CD4-positive, alpha-beta T cell treated with Interleukin-15 for 4 hours (primary cell): ENCODE results near the gene GNAS-AS1.

Experiments
- DNase-seq: peaks from one replicate; pipeline ENCODE4 v3.0.0-alpha.2; 2020; ENCODE audit warnings: low spot score

The GNAS-AS1 gene

DNA sequence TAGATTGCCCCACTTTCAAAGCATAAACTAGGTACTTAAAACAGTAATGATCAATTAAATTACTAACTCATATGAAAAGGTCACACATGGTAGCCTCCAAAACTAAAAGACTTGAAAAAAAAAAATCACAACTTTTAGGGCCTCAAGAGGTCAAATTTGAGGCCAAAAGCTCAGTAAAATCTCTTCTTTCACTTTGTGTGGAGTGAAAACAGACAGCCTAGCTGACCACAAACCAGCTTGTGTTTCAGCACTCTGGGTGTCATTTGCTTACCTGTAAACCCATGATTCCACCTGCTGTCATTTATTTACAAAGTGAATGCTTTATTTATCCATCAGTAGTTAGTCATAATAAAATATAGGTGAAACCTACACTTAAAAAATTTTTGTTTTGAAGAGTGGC, 35.8 kb upstream of the GNAS-AS1 start:
- DNase-seq = no peak

DNA sequence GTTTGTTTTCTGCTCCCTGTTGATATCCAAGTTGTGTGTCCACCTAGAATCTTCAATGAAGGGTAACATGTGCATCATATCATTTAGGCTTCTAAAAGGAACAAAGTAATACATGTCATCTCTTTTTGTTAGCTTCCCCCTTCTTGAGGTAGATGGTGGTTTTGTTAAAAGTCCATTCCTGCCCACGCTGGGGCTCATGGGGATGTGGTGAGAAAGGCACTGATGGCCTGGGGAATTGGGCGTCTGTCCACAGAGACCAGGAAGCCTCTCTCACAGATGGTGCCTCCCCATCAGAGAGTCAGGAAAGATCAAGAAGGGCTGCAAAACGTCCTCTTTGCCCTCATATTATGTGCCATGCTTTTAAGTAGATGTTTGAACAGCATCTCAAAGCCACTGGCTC, 34.3 kb upstream of the GNAS-AS1 start:
- DNase-seq = no peak

DNA sequence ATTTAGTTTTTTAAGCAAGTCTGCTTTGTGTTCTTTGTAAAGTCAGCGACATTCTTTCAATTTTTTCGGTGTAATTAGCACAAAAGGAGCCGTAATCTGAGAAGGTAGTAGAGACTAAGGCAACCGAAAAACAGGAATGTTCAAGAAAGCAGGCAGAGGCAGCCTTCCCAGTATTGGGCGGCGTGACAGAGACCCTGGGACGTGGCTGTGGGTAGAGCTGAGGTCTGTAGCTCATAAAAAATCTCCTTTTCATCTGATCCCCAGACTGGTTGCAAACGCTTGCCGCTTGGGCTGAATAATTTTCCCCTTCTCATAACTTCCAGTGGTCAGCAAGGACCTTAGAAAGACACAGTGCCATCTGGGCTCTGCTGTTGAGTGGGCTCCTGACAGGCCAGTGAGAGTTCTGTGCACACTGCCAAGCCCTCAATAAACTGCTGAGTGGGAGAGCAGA, 32.6 kb upstream of the GNAS-AS1 start:
- no peak for DNase-seq

DNA sequence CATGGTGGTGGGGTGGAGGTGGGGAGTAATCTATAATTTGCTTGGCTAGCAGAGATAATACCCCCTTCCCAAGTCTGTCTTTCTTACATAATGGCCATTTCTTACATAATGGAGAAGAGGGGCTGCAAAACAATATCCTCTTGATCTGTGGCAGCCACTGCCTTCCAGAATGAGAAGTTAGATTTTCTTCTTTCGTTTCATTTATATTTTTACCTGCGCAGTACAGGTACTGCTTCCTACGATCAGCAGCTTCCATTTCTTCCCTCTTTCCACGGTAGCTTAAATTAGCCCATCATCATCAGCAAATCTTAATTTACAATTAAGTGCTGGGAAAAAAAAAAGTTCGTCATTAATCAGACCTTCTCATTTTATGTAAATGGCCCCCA, 32.0 kb upstream of the GNAS-AS1 start:
- DNase-seq = no peak

DNA sequence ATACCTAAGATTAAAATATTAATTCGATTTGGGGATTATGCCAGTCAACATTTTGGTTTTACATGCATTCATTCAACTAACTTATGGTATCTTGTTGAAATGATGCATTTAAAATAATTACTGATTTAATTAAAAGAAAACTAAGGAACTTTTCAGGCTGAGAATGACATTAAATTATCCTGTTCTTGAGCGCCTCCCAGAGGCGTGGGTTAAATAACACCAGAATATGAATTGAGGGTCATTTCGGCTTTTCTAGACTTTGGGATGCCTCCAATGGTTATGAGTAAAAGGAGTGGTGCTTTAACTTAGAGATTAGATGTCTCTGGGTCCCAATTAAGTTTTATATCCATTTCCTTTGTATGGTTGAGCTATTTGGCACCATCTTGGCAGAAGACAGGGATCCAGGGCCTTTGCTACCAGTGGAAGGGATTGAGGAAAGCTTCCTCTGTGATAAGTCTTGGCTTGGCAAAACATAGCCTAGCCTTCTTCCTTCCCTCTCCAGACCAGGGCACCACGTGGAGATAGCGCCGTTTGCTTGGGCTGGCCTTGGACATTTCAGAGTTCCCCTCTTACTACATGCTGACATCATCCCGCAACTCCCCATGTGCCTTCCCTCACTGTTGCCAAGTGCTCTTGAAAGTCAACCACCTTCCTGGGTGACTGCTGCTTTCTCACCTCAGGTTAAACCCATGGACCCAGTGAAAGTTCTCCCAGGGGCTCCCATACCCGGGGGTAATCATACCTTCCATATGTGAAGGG, 30.5 kb upstream of the GNAS-AS1 start:
- DNase-seq = no peak

DNA sequence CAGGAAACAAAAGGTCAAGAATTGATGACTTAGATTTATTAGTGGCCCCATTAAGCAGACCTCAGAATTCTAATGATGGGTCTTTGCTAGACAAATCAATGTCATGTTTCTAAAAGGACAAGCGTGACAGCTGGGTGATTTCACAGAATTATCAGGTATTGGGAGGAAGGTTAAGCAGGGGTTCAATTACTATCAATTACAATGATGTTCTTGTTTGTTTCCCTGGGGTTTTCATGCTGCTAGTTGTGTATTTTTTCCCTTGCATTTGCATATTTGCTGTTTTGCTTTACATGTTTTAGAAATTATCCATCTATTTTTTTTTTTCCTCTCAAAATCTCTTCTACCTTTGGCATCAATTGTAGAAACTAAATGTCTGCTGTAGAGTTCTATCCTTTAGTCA, 29.7 kb upstream of the GNAS-AS1 start:
- DNase-seq = no peak

DNA sequence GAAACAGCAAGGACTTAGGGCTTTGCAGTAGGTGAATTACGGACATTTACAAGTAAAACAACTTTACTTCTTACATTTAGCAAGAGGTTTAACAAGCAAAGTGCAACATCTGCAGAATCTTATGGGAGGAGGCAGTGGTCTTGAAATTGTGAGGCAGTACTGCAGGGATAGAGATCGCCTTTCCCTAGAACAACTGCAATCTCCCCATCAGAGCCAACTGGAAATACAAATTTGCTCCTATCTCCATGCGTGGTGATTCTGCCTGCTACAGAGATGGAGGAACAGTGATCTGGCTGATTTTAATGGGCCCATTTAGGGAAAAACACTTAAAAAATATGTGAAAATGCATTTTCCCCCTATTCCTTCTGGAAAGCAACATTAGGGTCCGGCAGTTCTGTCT, 27.7 kb upstream of the GNAS-AS1 start:
- no peak for DNase-seq

DNA sequence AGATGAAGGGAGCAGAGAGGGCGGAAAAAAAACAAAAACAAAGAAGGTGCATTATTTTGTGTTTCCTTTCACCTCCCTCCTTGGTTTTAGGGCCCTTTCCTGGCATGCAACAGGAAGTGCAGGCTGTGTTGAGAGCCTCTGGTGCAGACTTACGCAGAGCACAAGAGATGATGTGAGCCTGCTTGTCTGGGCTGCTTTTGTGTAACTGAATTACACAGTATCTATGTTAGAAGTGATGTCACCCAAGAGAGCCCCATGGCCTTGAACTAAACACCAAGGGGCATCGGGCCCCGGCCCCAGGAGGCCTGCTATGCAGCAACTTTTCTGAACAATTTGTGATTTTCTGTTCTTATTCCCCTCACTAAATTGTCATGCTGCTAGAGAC, 27.3 kb upstream of the GNAS-AS1 start:
- no peak for DNase-seq

DNA sequence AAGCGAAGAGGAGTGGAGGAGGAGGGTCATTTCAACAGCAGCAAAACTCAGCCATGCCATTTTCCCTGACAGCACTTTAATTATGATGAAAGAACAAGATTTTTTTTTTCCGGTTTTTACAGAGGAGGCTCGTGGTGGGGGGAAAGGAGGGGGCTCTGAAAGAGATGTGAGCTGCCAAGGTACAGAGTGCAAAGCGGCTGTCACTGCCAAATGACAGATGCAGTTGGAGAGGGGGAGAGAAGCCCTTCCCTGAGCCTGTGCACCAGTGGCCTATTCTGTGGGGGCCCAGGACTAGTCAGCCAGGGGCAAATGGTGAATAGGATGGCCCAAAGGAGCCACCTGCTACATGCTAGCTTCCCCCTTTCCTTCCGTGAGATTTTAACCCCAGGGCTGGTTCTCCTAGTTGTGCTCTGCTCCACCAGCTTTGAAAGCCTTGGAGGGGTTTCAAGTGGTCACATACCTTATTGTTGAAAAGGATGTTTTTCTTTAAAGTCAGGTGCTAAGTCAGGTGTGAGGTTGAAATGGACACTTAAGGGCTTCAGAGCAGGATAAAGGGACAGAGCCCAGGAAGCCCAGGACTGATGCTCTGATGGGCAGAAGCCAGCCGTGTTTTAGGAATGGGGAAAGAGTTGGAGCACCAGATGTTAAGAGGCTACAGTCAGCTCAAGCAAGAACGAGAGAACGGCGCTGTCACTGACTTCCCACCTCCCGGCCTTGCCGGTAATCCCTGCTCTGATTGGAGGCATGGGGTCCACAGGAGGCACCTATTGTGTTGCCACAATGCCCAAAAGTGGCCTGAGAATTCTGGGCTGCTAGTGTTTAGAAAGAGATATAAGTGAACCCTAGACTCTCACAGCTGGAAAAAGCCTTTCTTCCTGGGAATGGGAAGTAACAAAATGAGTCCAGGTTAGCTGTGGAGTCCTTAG, 26.6 kb upstream of the GNAS-AS1 start:
- no peak for DNase-seq

DNA sequence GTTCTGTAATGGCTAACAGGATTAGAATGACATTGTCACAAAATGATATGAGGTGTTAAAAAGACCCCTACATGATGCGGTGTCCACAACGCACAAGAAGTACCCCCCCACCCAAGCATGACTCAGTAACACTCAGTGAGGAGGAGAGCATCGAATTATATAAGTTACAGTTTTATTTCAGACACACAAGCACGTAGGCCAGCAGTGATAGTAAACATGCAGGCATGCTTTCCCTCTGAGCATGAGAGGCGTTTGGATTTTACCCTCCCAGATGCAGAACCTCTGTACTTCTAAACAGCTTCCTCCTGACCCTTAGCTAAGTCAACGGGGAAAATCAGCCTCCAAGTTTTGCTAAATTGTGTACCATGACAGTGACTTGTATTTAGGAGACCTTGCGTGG, 25.7 kb upstream of the GNAS-AS1 start:
- DNase-seq = no peak

DNA sequence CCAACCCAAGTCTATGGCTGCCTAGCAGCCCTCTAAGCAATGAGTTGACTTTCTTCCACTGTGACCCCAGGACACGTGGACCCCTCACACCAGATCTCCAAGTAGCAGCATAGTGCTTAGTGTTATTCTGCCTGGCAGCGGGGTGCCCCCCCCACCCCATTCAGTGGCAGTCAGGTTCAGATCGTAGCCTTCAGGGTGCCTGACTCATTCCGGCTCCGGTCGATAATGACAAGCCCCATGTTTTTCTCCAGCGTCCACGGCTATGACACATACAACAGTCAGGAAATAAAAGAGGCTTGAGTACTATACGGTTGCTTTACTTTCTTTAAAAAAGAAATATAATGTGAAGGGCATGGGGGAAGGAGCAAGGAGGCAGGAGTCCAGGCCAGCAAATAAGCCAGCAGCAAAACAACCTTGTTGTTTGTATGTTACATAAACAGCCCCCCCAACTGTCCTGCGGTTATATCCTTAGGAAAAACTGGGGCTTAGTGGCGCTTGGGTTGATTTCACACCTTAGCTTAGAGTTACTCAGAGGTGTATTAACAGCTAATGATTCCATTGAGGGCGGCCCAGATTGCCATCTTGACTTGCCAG, 24.9 kb upstream of the GNAS-AS1 start:
- no peak for DNase-seq

DNA sequence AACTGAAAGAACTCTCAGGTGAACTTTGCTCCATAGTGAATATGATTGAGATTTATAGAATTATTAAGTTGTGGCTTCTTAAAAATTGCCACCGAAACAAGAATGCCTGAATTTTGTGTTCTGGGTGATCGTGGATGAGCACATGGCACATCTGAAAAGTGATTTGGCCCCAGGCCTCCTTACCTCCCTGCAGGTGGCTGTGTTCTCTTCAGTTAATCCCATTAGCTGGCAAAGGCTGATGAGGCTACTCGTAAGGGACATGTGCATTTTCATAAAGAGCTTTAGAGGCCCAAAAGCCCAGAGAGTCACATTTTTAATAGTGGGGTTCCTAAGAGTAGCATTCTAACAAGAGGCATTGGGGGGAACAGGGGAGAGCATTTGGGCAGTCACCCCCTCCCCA, 24.4 kb upstream of the GNAS-AS1 start:
- no peak for DNase-seq

DNA sequence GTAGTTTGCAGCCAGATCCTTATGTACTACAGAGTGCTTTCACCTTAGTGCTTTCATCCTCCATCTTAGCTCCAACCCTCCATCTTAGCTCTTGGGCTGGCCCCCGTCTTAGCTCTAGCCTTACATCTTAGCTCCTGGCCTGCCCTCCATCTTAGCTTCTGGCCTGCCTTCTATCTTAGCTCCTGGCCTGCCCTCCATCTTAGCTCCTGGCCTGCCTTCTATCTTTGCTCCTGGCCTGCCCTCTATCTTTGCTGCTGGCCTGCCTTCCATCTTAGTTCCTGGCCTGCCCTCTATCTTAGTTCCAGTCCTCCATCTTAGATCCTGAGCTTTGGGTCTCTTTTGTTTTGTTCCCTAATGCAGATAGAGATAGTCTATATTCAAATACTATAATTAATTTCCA, 23.8 kb upstream of the GNAS-AS1 start:
- DNase-seq = no peak

DNA sequence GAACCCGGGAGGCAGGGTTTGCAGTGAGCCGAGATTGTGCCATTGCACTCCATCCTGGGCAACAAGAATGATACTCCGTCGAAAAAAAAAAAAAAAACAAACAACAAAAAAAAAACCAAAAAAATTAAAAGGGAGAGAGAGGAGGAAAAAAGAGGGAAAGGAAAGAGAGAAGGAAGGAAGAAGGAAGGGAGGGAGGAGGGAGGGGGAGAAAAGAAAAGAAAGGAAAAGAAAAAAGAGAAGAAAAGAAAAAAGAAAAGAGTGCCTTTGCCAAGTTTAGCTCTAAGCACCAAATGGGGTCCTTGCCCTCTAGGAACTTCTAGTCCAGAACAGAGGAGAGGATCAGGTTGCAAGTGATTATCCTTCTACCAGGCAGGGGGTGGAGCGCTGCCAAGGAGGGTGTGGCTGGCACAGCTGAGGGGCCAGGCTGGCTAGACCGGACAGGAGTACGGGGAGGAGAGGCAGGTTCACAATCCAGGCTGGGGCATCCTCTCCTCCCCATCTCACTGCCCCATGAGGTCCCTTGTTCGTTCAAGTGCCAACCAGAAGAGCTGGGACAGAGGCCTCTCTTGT, 20.9 kb upstream of the GNAS-AS1 start:
- DNase-seq = no peak

DNA sequence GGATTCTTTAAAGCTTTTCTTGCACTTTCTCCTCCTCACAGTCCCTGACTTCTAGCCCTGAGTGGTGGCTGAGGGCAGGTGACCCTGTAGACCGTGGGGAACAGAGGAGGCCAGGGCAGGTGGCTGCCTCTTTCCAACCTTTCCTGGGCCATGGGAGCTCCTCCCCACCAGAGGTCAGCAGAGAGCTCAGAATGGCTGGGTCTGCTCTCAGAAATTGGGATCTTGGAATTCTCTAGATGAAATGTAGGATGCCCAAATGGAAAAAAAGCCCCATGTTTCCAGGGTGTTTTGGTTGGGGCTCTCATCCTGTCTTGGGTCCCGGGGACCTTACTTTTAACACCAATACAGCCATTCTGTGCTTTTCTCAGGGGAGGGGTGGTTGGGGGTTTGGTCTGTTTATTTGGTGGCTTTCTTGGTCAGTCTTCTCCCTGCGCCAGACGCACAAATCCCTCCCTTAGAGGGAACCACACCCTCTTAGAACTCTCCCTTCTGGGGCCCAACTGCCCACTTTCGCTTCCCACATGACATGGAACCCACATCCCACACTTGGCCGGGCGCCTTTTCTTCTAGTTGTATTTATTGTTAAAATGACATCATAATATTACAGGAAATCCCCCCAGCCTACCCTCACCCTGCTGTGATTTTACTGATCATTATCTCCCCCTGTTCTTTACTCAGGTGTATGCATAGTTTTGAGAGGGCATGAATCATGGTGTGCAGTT, 19.8 kb upstream of the GNAS-AS1 start:
- peak; percentile 59 for DNase-seq

DNA sequence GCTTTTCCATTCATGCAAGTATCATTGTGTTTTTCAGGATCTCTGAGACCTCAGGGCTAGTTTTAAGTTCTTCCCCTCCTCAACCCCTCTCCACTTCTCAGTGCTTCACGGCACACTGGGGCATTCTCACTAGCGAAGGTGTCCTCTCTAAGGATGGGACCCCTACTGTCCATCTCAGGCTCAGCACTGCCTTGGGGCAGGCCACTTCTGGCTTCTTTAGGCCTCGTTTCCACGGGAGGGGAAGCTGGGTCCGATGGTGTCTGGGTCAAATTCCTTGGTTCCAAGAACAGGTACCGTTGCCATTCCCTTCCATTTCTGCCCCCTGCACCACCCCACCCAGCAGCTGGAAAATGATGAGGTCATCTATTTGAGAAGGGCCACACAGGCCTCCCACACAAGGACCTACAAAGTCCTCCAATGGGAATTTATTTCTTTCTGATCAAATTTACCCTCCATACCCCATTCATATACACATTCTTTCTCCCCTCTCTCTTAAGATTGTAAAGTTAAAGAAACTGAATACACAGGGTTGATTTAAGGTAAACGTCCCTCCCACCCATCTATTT, 19.0 kb upstream of the GNAS-AS1 start:
- no peak for DNase-seq

DNA sequence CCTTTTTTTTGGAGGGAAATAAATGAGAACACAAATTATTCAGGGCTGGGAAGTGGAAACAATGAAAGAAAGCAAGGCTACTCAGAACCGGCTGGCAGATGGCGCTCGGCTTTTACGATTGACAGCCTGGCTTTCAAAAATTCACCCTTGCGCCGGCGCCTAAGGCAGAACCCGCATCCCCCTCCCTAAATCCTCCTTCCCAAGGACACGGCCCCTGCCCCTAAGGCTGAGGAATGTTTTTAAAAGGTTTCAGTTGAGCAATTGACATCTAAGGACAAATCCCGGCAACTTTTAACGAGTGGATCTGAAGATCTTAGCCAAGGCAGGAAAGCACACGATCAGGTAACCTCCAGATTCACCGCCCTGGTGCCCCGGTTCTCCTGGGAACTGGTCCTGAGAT, 18.1 kb upstream of the GNAS-AS1 start:
- DNase-seq = no peak

DNA sequence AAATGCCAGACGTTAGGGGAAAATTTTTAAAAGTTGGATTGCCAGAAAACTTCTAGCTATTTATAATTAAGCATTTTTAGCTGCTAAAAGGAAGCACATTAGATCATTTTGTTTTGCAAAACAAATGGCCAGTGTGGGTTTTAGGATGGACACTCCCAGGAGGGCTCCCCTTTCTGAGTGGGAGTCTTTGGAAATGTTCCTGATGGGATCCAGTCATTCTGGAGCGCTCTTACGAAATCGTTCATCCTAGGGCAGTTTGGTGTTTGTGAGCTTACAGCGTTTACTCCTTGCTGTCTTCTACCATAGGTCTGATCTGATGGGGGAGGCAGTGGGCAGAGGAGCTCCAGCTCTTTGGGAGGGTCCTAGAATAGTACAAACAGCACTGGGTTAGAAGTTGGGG, 16.5 kb upstream of the GNAS-AS1 start:
- no peak for DNase-seq

DNA sequence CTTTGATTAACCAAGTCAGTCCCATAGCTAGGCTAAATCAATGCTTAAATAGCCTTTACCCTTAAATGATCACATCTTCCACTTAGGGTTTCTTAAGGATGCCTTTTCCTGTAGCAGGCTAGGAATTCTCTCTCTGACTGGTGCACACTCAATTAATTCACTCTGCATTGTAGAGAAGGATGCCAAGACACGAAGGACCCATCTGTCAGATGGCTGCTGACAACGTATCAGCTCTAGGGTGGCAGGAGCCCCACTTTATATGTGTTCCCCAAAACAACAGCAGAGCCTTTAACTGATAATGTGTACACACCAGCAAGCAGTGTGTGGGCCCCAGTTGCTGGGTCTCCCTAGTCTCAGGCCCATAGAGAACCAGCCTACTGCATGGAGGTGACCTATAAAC, 15.1 kb upstream of the GNAS-AS1 start:
- DNase-seq = no peak

DNA sequence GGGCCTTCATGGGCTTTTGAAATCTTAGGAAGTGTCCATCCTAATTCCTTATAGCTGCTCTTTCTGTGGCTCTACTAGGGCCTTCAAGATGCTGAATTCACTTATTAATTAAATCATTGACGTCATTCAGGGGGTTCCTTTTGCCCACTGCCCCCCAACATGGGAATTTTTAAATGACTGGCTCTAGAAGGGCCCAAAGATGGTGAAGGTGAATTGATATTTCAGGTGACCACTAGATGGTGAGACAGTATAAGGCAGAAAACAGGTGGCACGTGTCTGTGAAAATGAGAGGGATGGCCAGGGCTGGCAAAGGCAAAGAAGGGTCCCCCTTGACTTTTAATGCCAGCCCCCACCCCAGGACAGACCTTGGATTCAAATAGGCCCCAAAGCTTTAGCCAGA, 13.6 kb upstream of the GNAS-AS1 start:
- peak; percentile 17 for DNase-seq

DNA sequence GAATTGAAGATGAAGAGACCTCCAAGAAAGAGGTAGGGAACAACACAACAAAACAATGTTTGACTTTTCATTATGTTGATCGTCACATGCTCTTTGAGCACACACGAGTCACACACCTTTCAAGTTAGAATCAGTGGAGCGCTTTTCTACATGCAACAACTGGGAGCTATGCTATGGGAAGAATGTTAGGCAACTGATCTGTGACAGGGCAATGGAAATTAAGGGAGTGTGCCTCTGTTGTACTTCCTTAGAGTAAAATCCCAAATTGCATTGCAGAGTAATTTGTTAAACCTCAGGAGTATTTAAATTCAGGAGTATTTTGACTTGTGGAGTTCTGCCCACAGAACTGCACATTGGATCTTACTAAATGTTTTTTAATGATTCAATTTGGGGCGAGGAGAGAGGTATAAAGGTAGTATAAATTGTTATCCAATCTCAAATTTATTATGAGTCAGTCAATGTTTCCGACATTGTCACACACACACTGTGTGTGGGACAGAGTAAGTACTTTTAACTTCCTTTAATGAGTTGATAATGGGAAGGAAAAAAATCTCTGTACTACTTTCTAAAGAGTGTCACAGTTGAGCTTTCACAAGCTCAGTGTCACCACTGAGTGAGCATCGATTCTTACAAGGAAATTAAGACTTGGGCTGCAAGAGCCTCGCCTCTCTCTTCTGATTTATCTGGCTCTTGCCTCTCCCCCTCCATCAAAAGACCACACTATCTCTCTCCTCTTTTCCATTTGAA, 12.5 kb upstream of the GNAS-AS1 start:
- no peak for DNase-seq
